ENCODE results near the gene LUC7L2.

GRCh38 chr7:139362302-139362701 lies 2.6 kb downstream of the LUC7L2 start:
- TF ChIP-seq REST (IDR thresholded peaks at IDR 0.05; ENCODE audit: low read depth) = no peak
- no peak for TF ChIP-seq EGR1 (IDR thresholded peaks at IDR 0.05)
- no peak for TF ChIP-seq EP300 (IDR thresholded peaks at IDR 0.05; ENCODE audit: borderline replicate concordance)
- no peak for TF ChIP-seq TEAD4 (IDR thresholded peaks at IDR 0.05)
- TF ChIP-seq FOXM1 (IDR thresholded peaks at IDR 0.05; ENCODE audit: borderline replicate concordance, low read depth) = no peak
- TF ChIP-seq CEBPB (IDR thresholded peaks at IDR 0.05) = no peak
- no peak for TF ChIP-seq USF1 (IDR thresholded peaks at IDR 0.05)
- TF ChIP-seq ZBTB7A (IDR thresholded peaks at IDR 0.05; ENCODE audit: low read depth) = no peak

All from Ishikawa (cell line).